ENCODE data around the gene CADM1. TPM values are rescaled to one million over a fixed set of nuclear protein-coding genes. Genes with fewer than 3 reads are reported as not detected.

Gene CADM1
- total and polyA plus RNA-seq, 10 donors = 1.4 to 18.8 (median 10.4) TPM

- Histone ChIP-seq H3K9me3 (no peaks in the 10 kb centered on the region), H3K4me1 (no peaks in the 10 kb centered on the region), H3K4me3 (no peak overlapping the region), H3K27me3 (replicated peaks in 1 of 7) (no peaks in the 10 kb centered on the region), H3K36me3 (no peaks in the 10 kb centered on the region), H3K27ac (no peak overlapping the region)
- no peak for TF ChIP-seq CTCF (IDR thresholded peaks at IDR 0.05 in 8 of 11, conservative IDR thresholded peaks at IDR 0.05 in 3 of 11)
- no peak for TF ChIP-seq POLR2AphosphoS5 (IDR thresholded peaks at IDR 0.05)
- TF ChIP-seq POLR2A (IDR thresholded peaks at IDR 0.05) = no peak
- intact Hi-C loops (cut with DNase I; ENCODE audit: low total_unique reads) = no loop called here
- no peak for DNase-seq
These were observed 75.9 kb downstream of the CADM1 start for GRCh38 chr11:115428306-115428705.

GRCh38 chr11:115425816-115426215 lies 78.4 kb downstream of the CADM1 start:
- Histone ChIP-seq H3K27me3 (replicated peaks in 1 of 7) (no peaks in the 10 kb centered on the region), H3K27ac (no peak overlapping the region), H3K36me3 (no peaks in the 10 kb centered on the region), H3K9me3 (no peaks in the 10 kb centered on the region), H3K4me1 (no peaks in the 10 kb centered on the region), H3K4me3 (no peak overlapping the region)
- WGBS, 5 donors = 80 to 90% (median 89%) methylated on average over 7 of the region's 7 CpGs
- intact Hi-C loops (cut with DNase I; ENCODE audit: low total_unique reads) = no loop called here
- TF ChIP-seq CTCF (IDR thresholded peaks at IDR 0.05 in 8 of 11, conservative IDR thresholded peaks at IDR 0.05 in 3 of 11) (no peak), POLR2A (IDR thresholded peaks at IDR 0.05) (no peak), POLR2AphosphoS5 (IDR thresholded peaks at IDR 0.05) (no peak)
- no peak for DNase-seq

- Histone ChIP-seq H3K9me3 (no peaks in the 10 kb centered on the region), H3K27me3 (replicated peaks in 1 of 7) (no peaks in the 10 kb centered on the region), H3K4me3 (no peak overlapping the region), H3K4me1 (no peaks in the 10 kb centered on the region), H3K27ac (no peak overlapping the region), H3K36me3 (no peaks in the 10 kb centered on the region)
- intact Hi-C loops (cut with DNase I; ENCODE audit: low total_unique reads) = no loop called here
- 89 to 95% (median 92%) methylated on average over 5 of the region's 5 CpGs for WGBS, 5 donors
- TF ChIP-seq POLR2AphosphoS5 (IDR thresholded peaks at IDR 0.05) (no peak), CTCF (IDR thresholded peaks at IDR 0.05 in 8 of 11, conservative IDR thresholded peaks at IDR 0.05 in 3 of 11) (no peak), POLR2A (IDR thresholded peaks at IDR 0.05) (no peak)
- no peak for DNase-seq
These were observed 79.0 kb downstream of the CADM1 start for GRCh38 chr11:115425250-115425649.

GRCh38 chr11:115423728-115424459 lies 80.3 kb downstream of the CADM1 start:
- no peak overlapping the region for H3K4me3 ChIP-seq
- TF ChIP-seq POLR2A (IDR thresholded peaks at IDR 0.05) (no peak), CTCF (IDR thresholded peaks at IDR 0.05 in 8 of 11, conservative IDR thresholded peaks at IDR 0.05 in 3 of 11) (no peak), POLR2AphosphoS5 (IDR thresholded peaks at IDR 0.05) (no peak)
- H3K27me3 ChIP-seq (replicated peaks in 1 of 7) = no peaks in the 10 kb centered on the region
- H3K4me1 ChIP-seq = no peaks in the 10 kb centered on the region
- no peak overlapping the region for H3K27ac ChIP-seq
- 68 to 71% (median 69%) methylated on average over 7 of the region's 7 CpGs for WGBS, 5 donors
- no peaks in the 10 kb centered on the region for H3K9me3 ChIP-seq
- no peak for DNase-seq
- intact Hi-C loops (cut with DNase I; ENCODE audit: low total_unique reads) = no loop called here
- H3K36me3 ChIP-seq = no peaks in the 10 kb centered on the region
